Nephron (organoid): ENCODE results near the gene CRACDL.

ENCODE experiments used
- H3K27ac Mint-ChIP-seq, 3 experiments: 2 replicates each; pipeline ENCODE4 v1.8.0; 2020; ENCODE audit warnings: mixed read lengths in 3 of 3, mild to moderate bottlenecking in 2 of 3, moderate library complexity in 1 of 3
- H3K27me3 Mint-ChIP-seq: 2 replicates; pipeline ENCODE4 v1.8.0; 2021; ENCODE audit warnings: low read depth, mild to moderate bottlenecking, moderate library complexity, mixed read lengths
- H3K36me3 Mint-ChIP-seq: 2 replicates; pipeline ENCODE4 v1.8.0; 2020; ENCODE audit warnings: low read depth, mixed read lengths
- H3K4me1 Mint-ChIP-seq: 2 replicates; pipeline ENCODE4 v1.8.0; 2020; ENCODE audit warnings: mixed read lengths
- H3K4me3 Mint-ChIP-seq, 3 experiments: 2 replicates each; pipeline ENCODE4 v1.8.0; 2020; ENCODE audit warnings: mild to moderate bottlenecking in 3 of 3, mixed read lengths in 3 of 3, moderate library complexity in 2 of 3
- H3K9me3 Mint-ChIP-seq: 2 replicates; pipeline ENCODE4 v1.8.0; 2020; ENCODE audit warnings: mixed read lengths
- CTCF ChIP-seq, 3 experiments: fragments of 200-600 bp; sonication (generic); IDR thresholded peaks; one replicate each; pipeline ENCODE4 v1.5.0; 2021; ENCODE audit warnings: antibody characterized with exemption in 3 of 3; ENCODE audit not compliant: unreplicated experiment in 3 of 3

The CRACDL gene

GRCh38 chr2:98827625-98828368 is 108.2 kb downstream of the CRACDL start:
- peaks cover 46% of the 10 kb centered on the region for H3K27me3 Mint-ChIP-seq
- H3K4me1 Mint-ChIP-seq = peaks cover 9% of the 10 kb centered on the region
- H3K9me3 Mint-ChIP-seq = peaks cover 3% of the 10 kb centered on the region

GRCh38 chr2:98826856-98827255 is 109.2 kb downstream of the CRACDL start:
- H3K9me3 Mint-ChIP-seq = peaks cover 3% of the 10 kb centered on the region

More at GRCh38 chr2:98827625-98828368, 108.2 kb downstream of the CRACDL start:
- no peak for TF ChIP-seq CTCF (IDR thresholded peaks at IDR 0.05; ENCODE audit: unreplicated experiment in 3 of 3)
- Mint-ChIP-seq H3K36me3 (no peaks in the 10 kb centered on the region), H3K27ac (no peak overlapping the region), H3K4me3 (no peak overlapping the region)

GRCh38 chr2:98825858-98826257 is 110.2 kb downstream of the CRACDL start:
- H3K27me3 Mint-ChIP-seq = peaks cover 46% of the 10 kb centered on the region
- no peak overlapping the region for H3K4me3 Mint-ChIP-seq
- H3K4me1 Mint-ChIP-seq = peaks cover 9% of the 10 kb centered on the region
- H3K36me3 Mint-ChIP-seq = no peaks in the 10 kb centered on the region
- H3K27ac Mint-ChIP-seq = no peak overlapping the region
- TF ChIP-seq CTCF (IDR thresholded peaks at IDR 0.05; ENCODE audit: unreplicated experiment in 3 of 3) = no peak
- H3K9me3 Mint-ChIP-seq = peaks cover 3% of the 10 kb centered on the region

More at GRCh38 chr2:98826856-98827255, 109.2 kb downstream of the CRACDL start:
- peaks cover 46% of the 10 kb centered on the region for H3K27me3 Mint-ChIP-seq
- H3K27ac Mint-ChIP-seq = no peak overlapping the region
- no peak overlapping the region for H3K4me3 Mint-ChIP-seq
- peaks cover 9% of the 10 kb centered on the region for H3K4me1 Mint-ChIP-seq
- H3K36me3 Mint-ChIP-seq = no peaks in the 10 kb centered on the region
- no peak for TF ChIP-seq CTCF (IDR thresholded peaks at IDR 0.05; ENCODE audit: unreplicated experiment in 3 of 3)

- H3K4me1 Mint-ChIP-seq = peaks cover 13% of the 10 kb centered on the region
- H3K27ac Mint-ChIP-seq = no peak overlapping the region
- no peaks in the 10 kb centered on the region for H3K36me3 Mint-ChIP-seq
- H3K4me3 Mint-ChIP-seq = no peak overlapping the region
- peaks cover 3% of the 10 kb centered on the region for H3K9me3 Mint-ChIP-seq
- H3K27me3 Mint-ChIP-seq = peaks cover 42% of the 10 kb centered on the region
- no peak for TF ChIP-seq CTCF (IDR thresholded peaks at IDR 0.05; ENCODE audit: unreplicated experiment in 3 of 3)
Measured at GRCh38 chr2:98825404-98825803, 110.6 kb downstream of the CRACDL start.

GRCh38 chr2:98825020-98825350 is 111.0 kb downstream of the CRACDL start:
- Mint-ChIP-seq H3K9me3 (peaks cover 3% of the 10 kb centered on the region), H3K4me1 (peaks cover 14% of the 10 kb centered on the region), H3K27ac (no peak overlapping the region), H3K4me3 (no peak overlapping the region), H3K36me3 (no peaks in the 10 kb centered on the region), H3K27me3 (peaks cover 42% of the 10 kb centered on the region)
- no peak for TF ChIP-seq CTCF (IDR thresholded peaks at IDR 0.05; ENCODE audit: unreplicated experiment in 3 of 3)
